ENCODE data around the gene SAFB.

GRCh38 chr19:5677136-5677535, 54.3 kb downstream of the SAFB start:
- no peak for TF ChIP-seq CTCF (IDR thresholded peaks at IDR 0.05)
- TF ChIP-seq POLR2A (IDR thresholded peaks at IDR 0.05), result no peak

Data from body of pancreas (tissue), 4 donors.